ENCODE measurements around the gene CLEC12A.

- TF ChIP-seq CTCF (IDR thresholded peaks at IDR 0.05) = no peak
- TF ChIP-seq EZH2 (IDR thresholded peaks at IDR 0.05; ENCODE audit: borderline replicate concordance, insufficient read depth, low read depth, low read length, poor library complexity, severe bottlenecking) = no peak
These were observed 36.2 kb upstream of the CLEC12A start for GRCh38 chr12:9935026-9935425.
